H1 (cell line): ENCODE results near the gene SH2D2A. TPM values are rescaled to one million over a fixed set of nuclear protein-coding genes. Genes with fewer than 3 reads are reported as not detected.

ENCODE experiments used
- CTCF ChIA-PET: fragments of 300-600 bp; sonication (Branson Sonifier 250); formaldehyde crosslinking; loops from one replicate; lab custom pipeline; 2021; ENCODE audit not compliant: partially characterized antibody; lab: Charles Lee
- POLR2A ChIA-PET: fragments of 300-600 bp; sonication (Branson Sonifier 250); formaldehyde crosslinking; loops from one replicate; lab custom pipeline; 2021; ENCODE audit warnings: inconsistent platforms; ENCODE audit not compliant: partially characterized antibody; lab: Charles Lee
- DNase-seq, 2 experiments: peaks; one replicate each; pipeline versions ENCODE4 v3.0.0 to v3.0.0-alpha.2; 2010 to 2022; ENCODE audit warnings: low spot score in 2 of 2, low read depth in 1 of 2, mixed read lengths in 1 of 2
- FAIRE-seq: peaks from 2 replicates; lab custom pipeline; 2011; peaks lifted over from hg19 to GRCh38; lab: Jason Lieb, UNC
- H2AFZ ChIP-seq: 2 replicates; pipeline ENCODE4 v1.8.1; 2012; ENCODE audit warnings: low read length, inconsistent platforms
- H2AK5ac ChIP-seq: 2 replicates; pipeline ENCODE4 v1.6.1; 2013; ENCODE audit warnings: low read depth, low read length
- H2BK120ac ChIP-seq: replicated peaks from 2 replicates; pipeline ENCODE3; 2013; ENCODE audit warnings: low read depth, low read length, inconsistent platforms
- H2BK12ac ChIP-seq: 2 replicates; pipeline ENCODE4 v1.6.1; 2013; ENCODE audit warnings: low read depth, low read length
- H2BK15ac ChIP-seq: 2 replicates; pipeline ENCODE4 v1.6.1; 2013; ENCODE audit warnings: low read length
- H2BK20ac ChIP-seq: 2 replicates; pipeline ENCODE4 v1.6.1; 2013; ENCODE audit warnings: low read length
- H2BK5ac ChIP-seq: 2 replicates; pipeline ENCODE4 v1.6.1; 2013; ENCODE audit warnings: low read depth, low read length
- H3K14ac ChIP-seq: 2 replicates; pipeline ENCODE4 v1.6.1; 2013; ENCODE audit warnings: inconsistent platforms; ENCODE audit not compliant: insufficient read length
- H3K18ac ChIP-seq: 2 replicates; pipeline ENCODE4 v1.6.1; 2013; ENCODE audit warnings: low read length; ENCODE audit errors: extremely low read depth
- H3K23ac ChIP-seq: 2 replicates; pipeline ENCODE4 v1.6.1; 2013; ENCODE audit warnings: inconsistent platforms; ENCODE audit not compliant: insufficient read length
- H3K23me2 ChIP-seq: 2 replicates; pipeline ENCODE4 v1.6.1; 2013; ENCODE audit warnings: low read depth, low read length
- H3K27ac ChIP-seq: 2 replicates; pipeline ENCODE4 v1.6.1; 2011; ENCODE audit warnings: low read depth, low read length, inconsistent platforms
- H3K27me3 ChIP-seq, 4 experiments: replicated peaks in 1 of 4; 1 replicate in 1 of 4; 2 replicates in 3 of 4; pipeline versions ENCODE4 v1.6.1 to v1.8.1; 2011 to 2013; ENCODE audit warnings: low read length in 3 of 4, mild to moderate bottlenecking in 3 of 4, inconsistent platforms in 2 of 4, mixed read lengths in 2 of 4, moderate library complexity in 1 of 4; ENCODE audit not compliant: control insufficient read depth in 3 of 4, insufficient read depth in 3 of 4; ENCODE audit errors: extremely low read depth in 1 of 4
- H3K36me3 ChIP-seq, 4 experiments: 2 replicates each; pipeline versions ENCODE4 v1.6.1 to v1.8.1; 2011 to 2013; ENCODE audit warnings: mild to moderate bottlenecking in 4 of 4, low read length in 3 of 4, moderate library complexity in 2 of 4, control low read depth in 1 of 4, inconsistent platforms in 1 of 4; ENCODE audit not compliant: insufficient read depth in 4 of 4, control insufficient read depth in 2 of 4
- H3K4ac ChIP-seq: replicated peaks from 2 replicates; pipeline ENCODE3; 2013; ENCODE audit warnings: low read length, low read depth, mixed read lengths, inconsistent platforms; ENCODE audit not compliant: insufficient read length
- H3K4me1 ChIP-seq, 4 experiments: replicated peaks in 1 of 4; 1 replicate in 1 of 4; 2 replicates in 3 of 4; pipeline versions ENCODE4 v1.6.1 to v1.8.1; 2011 to 2013; ENCODE audit warnings: low read length in 3 of 4, inconsistent platforms in 2 of 4, mixed read lengths in 1 of 4; ENCODE audit not compliant: insufficient read depth in 4 of 4, control insufficient read depth in 3 of 4
- H3K4me2 ChIP-seq, 2 experiments: 2 replicates each; pipeline versions ENCODE4 v1.6.1 to v1.8.1; 2011 to 2013; ENCODE audit warnings: low read depth in 2 of 2, low read length in 2 of 2, control low read depth in 1 of 2, inconsistent platforms in 1 of 2, mild to moderate bottlenecking in 1 of 2; ENCODE audit not compliant: insufficient read depth in 1 of 2
- H3K4me3 ChIP-seq, 4 experiments: fragments of 200-600, 300-600 bp in 1 of 4; sonication (generic), shearing (Covaris generic), sonication (Bioruptor Twin) in 1 of 4; 2 replicates each; pipeline versions ENCODE4 v1.5.1 to v1.8.1; 2011 to 2016; ENCODE audit warnings: low read length in 4 of 4, low read depth in 3 of 4, control low read depth in 2 of 4, inconsistent platforms in 2 of 4, mild to moderate bottlenecking in 2 of 4, mixed read lengths in 1 of 4, moderate library complexity in 1 of 4; ENCODE audit not compliant: insufficient read depth in 2 of 4; ENCODE audit errors: extremely low read depth in 1 of 4
- H3K56ac ChIP-seq: replicated peaks from 2 replicates; pipeline ENCODE3; 2013; ENCODE audit warnings: low read depth, mild to moderate bottlenecking, mixed read lengths, low read length, inconsistent platforms; ENCODE audit not compliant: insufficient read length
- H3K79me1 ChIP-seq: 2 replicates; pipeline ENCODE4 v1.6.1; 2013; ENCODE audit warnings: low read depth, low read length, control low read depth
- H3K79me2 ChIP-seq, 2 experiments: 2 replicates each; pipeline versions ENCODE4 v1.6.1 to v1.8.1; 2012 to 2013; ENCODE audit warnings: low read length in 2 of 2, mild to moderate bottlenecking in 2 of 2, inconsistent platforms in 1 of 2; ENCODE audit not compliant: insufficient read depth in 2 of 2, control insufficient read depth in 1 of 2
- H3K9ac ChIP-seq, 4 experiments: replicated peaks in 1 of 4; 1 replicate in 1 of 4; 2 replicates in 3 of 4; pipeline versions ENCODE4 v1.6.1 to v1.8.1; 2011 to 2013; ENCODE audit warnings: low read depth in 3 of 4, low read length in 3 of 4, control low read depth in 2 of 4, mild to moderate bottlenecking in 2 of 4, moderate library complexity in 2 of 4, inconsistent platforms in 1 of 4; ENCODE audit errors: extremely low read depth in 1 of 4
- H3K9me3 ChIP-seq, 2 experiments: 2 replicates each; pipeline versions ENCODE4 v1.6.1 to v1.8.1; 2012 to 2013; ENCODE audit warnings: mild to moderate bottlenecking in 2 of 2, moderate library complexity in 2 of 2, control low read depth in 1 of 2, inconsistent platforms in 1 of 2, low read depth in 1 of 2, low read length in 1 of 2, mixed read lengths in 1 of 2; ENCODE audit not compliant: insufficient read depth in 2 of 2
- H4K20me1 ChIP-seq, 2 experiments: replicated peaks in 1 of 2; 2 replicates each; pipeline versions ENCODE3 to v1.8.1; 2011 to 2013; ENCODE audit warnings: inconsistent platforms in 2 of 2, low read length in 2 of 2, mild to moderate bottlenecking in 1 of 2; ENCODE audit not compliant: insufficient read depth in 2 of 2, control insufficient read depth in 1 of 2
- H4K5ac ChIP-seq: 2 replicates; pipeline ENCODE4 v1.6.1; 2013; ENCODE audit warnings: low read length, low read depth, mixed read lengths, inconsistent platforms; ENCODE audit not compliant: insufficient read length
- H4K8ac ChIP-seq: 2 replicates; pipeline ENCODE4 v1.8.0; 2013; ENCODE audit warnings: mild to moderate bottlenecking, moderate library complexity, low read length, inconsistent platforms; ENCODE audit not compliant: insufficient read depth; ENCODE audit errors: extremely low read depth
- H4K91ac ChIP-seq: replicated peaks from 2 replicates; pipeline ENCODE3; 2013; ENCODE audit warnings: low read length, mixed read lengths, inconsistent platforms; ENCODE audit not compliant: insufficient read length
- GTF2F1 ChIP-seq: IDR thresholded peaks from 2 replicates; pipeline ENCODE4 v1.6.1; 2012; ENCODE audit warnings: low read depth, low read length, improper control_type of control experiment, borderline replicate concordance
- HDAC6 ChIP-seq: IDR thresholded peaks from one replicate; pipeline ENCODE4 v1.7.1; 2012; ENCODE audit warnings: low read depth, mild to moderate bottlenecking, inconsistent platforms, low read length, moderate library complexity
- RAD21 ChIP-seq, 2 experiments: IDR thresholded peaks in 1 of 2; conservative IDR thresholded peaks in 1 of 2; 2 replicates each; pipeline ENCODE4 v1.6.1; 2011; ENCODE audit warnings: low read depth in 2 of 2, low read length in 2 of 2, improper control_type of control experiment in 1 of 2, inconsistent platforms in 1 of 2, mild to moderate bottlenecking in 1 of 2, moderate library complexity in 1 of 2
- SIN3A ChIP-seq, 2 experiments: IDR thresholded peaks in 1 of 2; conservative IDR thresholded peaks in 1 of 2; 2 replicates each; pipeline ENCODE4 v1.6.1; 2011 to 2012; ENCODE audit warnings: low read length in 2 of 2, improper control_type of control experiment in 1 of 2, low read depth in 1 of 2, mild to moderate bottlenecking in 1 of 2
- ZNF274 ChIP-seq: IDR thresholded peaks from 2 replicates; pipeline ENCODE4 v1.7.0; 2012; ENCODE audit warnings: low read length, borderline replicate concordance; ENCODE audit errors: extremely low read depth
- WGBS, 2 experiments: shearing (Covaris generic) in 1 of 2; methylation state at CpG; one replicate each; pipeline versions ENCODE4 v1.1.6 to v1.1.7; 2013 to 2015; ENCODE audit warnings: low lambda C conversion rate in 2 of 2, mixed read lengths in 2 of 2, inconsistent platforms in 1 of 2, low coverage in 1 of 2, missing lambda C conversion rate in 1 of 2; ENCODE audit not compliant: insufficient replicate concordance in 2 of 2, insufficient coverage in 1 of 2, insufficient read length in 1 of 2; ENCODE audit errors: extremely low coverage in 1 of 2, missing lambda C conversion rate in 1 of 2; 5-methylcytosine and 5-hydroxymethylcytosine counted together
- polyA plus RNA-seq, 7 experiments: library from polyadenylated mRNA; depleted of rRNA in 3 of 7; stranded (reverse) in 5 of 7; unstranded in 2 of 7; fragments of >200 nt in 5 of 7; fragments of 200-250 nt in 2 of 7; gene quantifications; 1 replicate in 5 of 7; 2 replicates in 1 of 7; 4 replicates in 1 of 7; pipeline versions ENCODE4 v1.2.1 to v1.2.3, GENCODE V29; 2011 to 2013; ENCODE audit warnings: missing spikeins in 2 of 7, mixed read lengths in 2 of 7
- total RNA-seq: library from RNA; stranded (reverse); fragmentation: NEBNext Ultra II Directional; extraction: Animal tissue kit (Norgen Biotek cat#: 25700); gene quantifications from 2 replicates; pipeline ENCODE4 v1.2.1, GENCODE V29; 2021

The SH2D2A gene
- total and polyA plus RNA-seq, 2 of the 8 experiments (the other 6 are each of a cell fraction or from before 2014, with no cell fraction given): 3.3 to 7.9 TPM

- no peak overlapping the region for H3K27ac ChIP-seq
- H3K4me3 ChIP-seq: no peak overlapping the region
- no peaks in the 10 kb centered on the region for H3K79me1 ChIP-seq
- H3K36me3 ChIP-seq: no peaks in the 10 kb centered on the region
- H3K9me3 ChIP-seq: no peaks in the 10 kb centered on the region
- no peaks in the 10 kb centered on the region for H3K79me2 ChIP-seq
- no peak overlapping the region for H3K9ac ChIP-seq
- CTCF ChIA-PET: interaction anchor here (0.7 to 25.2 kb wide), 7 partner anchors 8 to 167 kb away, joined by 3 to 719 read pairs (median 10); partner anchors contain the start of genes INSRR, NES, NTRK1 and PEAR1
- H4K8ac ChIP-seq: no peak overlapping the region
- H3K27me3 ChIP-seq: peaks cover 59 to 74% (median 72%) of the 10 kb centered on the region in 4 experiments
- no peak overlapping the region for H2BK120ac ChIP-seq
- H3K4ac ChIP-seq: no peak overlapping the region
- no peak overlapping the region; the same call in 1 of the 2 replicates for H3K18ac ChIP-seq
- H4K20me1 ChIP-seq: peaks cover 7 to 19% of the 10 kb centered on the region in 2 experiments
- H2BK12ac ChIP-seq: no peak overlapping the region
- no peak overlapping the region for H2BK5ac ChIP-seq
- H3K23me2 ChIP-seq: peaks cover 11% of the 10 kb centered on the region
- H2AK5ac ChIP-seq: no peak overlapping the region
- 53% methylated on average over 6 of the region's 6 CpGs; no CpG with 5 or more reads in 1 of the 2 experiments for WGBS, 2 experiments
- no peak overlapping the region for H2BK20ac ChIP-seq
- POLR2A ChIA-PET: no interaction called here
- H3K4me2 ChIP-seq: peak overlapping the region in 1 of 2 experiments; percentile 92; a peak in 1 of 4 replicates
- peaks cover 0 to 25% (median 12%) of the 10 kb centered on the region in 4 experiments; a peak in 5 of 7 replicates for H3K4me1 ChIP-seq
- H3K14ac ChIP-seq: no peak overlapping the region
- DNase-seq: no peak
- no peak overlapping the region for H4K5ac ChIP-seq
- H2BK15ac ChIP-seq: no peak overlapping the region
- no peak overlapping the region for H2AFZ ChIP-seq
- FAIRE-seq: no peak
- H3K56ac ChIP-seq: no peak overlapping the region
- no peak overlapping the region for H4K91ac ChIP-seq
- no peak overlapping the region for H3K23ac ChIP-seq
- TF ChIP-seq RAD21 (IDR thresholded peaks at IDR 0.05 in 1 of 2, conservative IDR thresholded peaks at IDR 0.05 in 1 of 2; ENCODE audit: low read depth in 2 of 2, low read length in 2 of 2) (peak; percentile 38 to 49; a peak in 3 of 4 replicates), ZNF274 (no peak), SIN3A (conservative IDR thresholded peaks at IDR 0.05 in 1 of 2, IDR thresholded peaks at IDR 0.05 in 1 of 2; ENCODE audit: low read depth in 1 of 2, low read length in 2 of 2) (no peak), GTF2F1 (no peak), HDAC6 (no peak)
These were observed 27.5 kb upstream of the SH2D2A start for GRCh38 chr1:156844102-156844501.
